ENCODE data around the gene HOXA4.

HOXA4 gene

DNA sequence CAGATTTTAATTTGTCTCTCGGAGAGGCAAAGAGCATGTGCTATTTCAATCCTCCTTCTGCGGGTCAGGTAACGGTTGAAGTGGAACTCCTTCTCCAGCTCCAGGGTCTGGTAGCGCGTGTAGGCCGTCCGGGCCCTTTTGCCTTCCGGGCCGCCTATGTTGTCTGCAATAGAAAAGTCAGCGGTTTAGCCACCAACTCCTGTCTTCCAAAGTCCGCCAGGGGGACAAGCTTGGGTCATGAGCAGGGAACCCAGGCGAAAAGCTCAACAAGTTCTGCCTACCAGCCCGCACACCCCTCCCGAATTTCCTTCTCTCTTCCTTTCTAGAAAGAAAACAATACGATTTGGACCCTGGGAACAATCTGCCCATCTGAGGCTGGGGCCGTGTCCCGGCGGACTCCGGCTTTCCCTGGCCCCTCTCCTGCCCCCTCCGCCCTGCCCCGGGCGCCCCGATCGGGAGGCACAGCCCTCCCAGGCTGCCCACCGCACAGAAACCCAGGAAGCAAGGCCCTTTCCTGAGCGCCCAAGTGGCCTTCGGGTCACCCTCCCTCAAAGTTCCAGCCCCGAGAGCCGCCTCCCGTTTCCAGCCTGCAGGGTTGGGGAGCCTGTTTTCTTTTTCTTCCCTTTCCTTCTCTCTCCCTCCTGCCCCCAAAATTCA lies 11.5 kb upstream of the HOXA4 start:
- H2BK120ac ChIP-seq (ENCODE audit: low read depth, low read length): no peak overlapping the region
- no CpG with 5 or more reads among the region's 30 CpGs for WGBS, 2 donors (ENCODE audit: extremely low coverage in 2 of 2, insufficient read length in 2 of 2, insufficient replicate concordance in 1 of 2)
- no peak overlapping the region for H3K4me3 ChIP-seq (ENCODE audit: low read length in 2 of 2)
- H2BK5ac ChIP-seq (ENCODE audit: low read length): no peak overlapping the region
- no peak overlapping the region for H3K4ac ChIP-seq (ENCODE audit: low read length)
- H3K79me1 ChIP-seq (ENCODE audit: low read depth, low read length): no peaks in the 10 kb centered on the region
- H2BK15ac ChIP-seq (ENCODE audit: low read length): no peak overlapping the region
- DNase-seq (ENCODE audit: low spot score): no peak
- H2AK5ac ChIP-seq (ENCODE audit: low read depth, low read length): no peak overlapping the region
- H3K36me3 ChIP-seq (replicated peaks in 1 of 2; ENCODE audit: control insufficient read depth in 2 of 2, insufficient read depth in 2 of 2, low read length in 2 of 2): no peaks in the 10 kb centered on the region
- H3K4me1 ChIP-seq (ENCODE audit: control insufficient read depth in 2 of 2, insufficient read depth in 1 of 2, low read depth in 1 of 2, low read length in 2 of 2): no peaks in the 10 kb centered on the region
- no peak overlapping the region for H2BK12ac ChIP-seq (ENCODE audit: low read length)
- H3K4me2 ChIP-seq (ENCODE audit: insufficient read depth, low read length, poor library complexity, severe bottlenecking): no peak overlapping the region
- H4K91ac ChIP-seq (ENCODE audit: low read depth, low read length, poor library complexity): no peak overlapping the region
- peaks cover 56 to 100% (median 100%) of the 10 kb centered on the region in 3 experiments for H3K27me3 ChIP-seq (ENCODE audit: control insufficient read depth in 3 of 3, insufficient read depth in 3 of 3, low read depth in 1 of 3, low read length in 3 of 3)
- no peak overlapping the region for H3K14ac ChIP-seq (ENCODE audit: low read length)
- H4K8ac ChIP-seq (ENCODE audit: low read depth, low read length): no peak overlapping the region
- H3K18ac ChIP-seq (ENCODE audit: low read length): no peak overlapping the region
- no peak overlapping the region for H3K23ac ChIP-seq (ENCODE audit: low read depth, low read length, poor library complexity)
- H2AFZ ChIP-seq (ENCODE audit: low read length): peak overlapping the region; percentile 87
- no peak overlapping the region for H3K9ac ChIP-seq (ENCODE audit: low read depth, low read length, poor library complexity)
- peaks cover 3 to 12% of the 10 kb centered on the region in 2 donors for H3K9me3 ChIP-seq (replicated peaks in 1 of 2; ENCODE audit: control insufficient read depth in 2 of 2, insufficient read depth in 1 of 2, low read depth in 1 of 2, low read length in 2 of 2)
- H3K27ac ChIP-seq (replicated peaks; ENCODE audit: low read length): no peak overlapping the region

GRCh38 chr7:27141137-27141922 lies 10.8 kb upstream of the HOXA4 start:
- no peak overlapping the region for H2BK120ac ChIP-seq (ENCODE audit: low read depth, low read length)
- H4K91ac ChIP-seq (ENCODE audit: low read depth, low read length, poor library complexity): no peak overlapping the region
- no peaks in the 10 kb centered on the region for H3K4me1 ChIP-seq (ENCODE audit: control insufficient read depth in 2 of 2, insufficient read depth in 1 of 2, low read depth in 1 of 2, low read length in 2 of 2)
- WGBS, 2 donors (ENCODE audit: extremely low coverage in 2 of 2, insufficient read length in 2 of 2, insufficient replicate concordance in 1 of 2): no CpG with 5 or more reads among the region's 18 CpGs
- H3K27ac ChIP-seq (replicated peaks; ENCODE audit: low read length): no peak overlapping the region
- no peak overlapping the region for H2AK5ac ChIP-seq (ENCODE audit: low read depth, low read length)
- no peak overlapping the region for H3K18ac ChIP-seq (ENCODE audit: low read length)
- no peak overlapping the region for H3K4ac ChIP-seq (ENCODE audit: low read length)
- no peak overlapping the region for H2BK15ac ChIP-seq (ENCODE audit: low read length)
- H3K14ac ChIP-seq (ENCODE audit: low read length): no peak overlapping the region
- no peak overlapping the region for H3K4me3 ChIP-seq (ENCODE audit: low read length in 2 of 2)
- H2BK12ac ChIP-seq (ENCODE audit: low read length): no peak overlapping the region
- peak overlapping the region; percentile 87 for H2AFZ ChIP-seq (ENCODE audit: low read length)
- H3K27me3 ChIP-seq (ENCODE audit: control insufficient read depth in 3 of 3, insufficient read depth in 3 of 3, low read depth in 1 of 3, low read length in 3 of 3): peaks cover 53 to 100% (median 100%) of the 10 kb centered on the region in 3 experiments
- peaks cover 0 to 5% of the 10 kb centered on the region in 2 donors for H3K9me3 ChIP-seq (replicated peaks in 1 of 2; ENCODE audit: control insufficient read depth in 2 of 2, insufficient read depth in 1 of 2, low read depth in 1 of 2, low read length in 2 of 2)
- DNase-seq (ENCODE audit: low spot score): no peak
- no peaks in the 10 kb centered on the region for H3K36me3 ChIP-seq (replicated peaks in 1 of 2; ENCODE audit: control insufficient read depth in 2 of 2, insufficient read depth in 2 of 2, low read length in 2 of 2)
- no peak overlapping the region for H3K23ac ChIP-seq (ENCODE audit: low read depth, low read length, poor library complexity)
- no peaks in the 10 kb centered on the region for H3K79me1 ChIP-seq (ENCODE audit: low read depth, low read length)
- no peak overlapping the region for H4K8ac ChIP-seq (ENCODE audit: low read depth, low read length)
- H2BK5ac ChIP-seq (ENCODE audit: low read length): no peak overlapping the region
- H3K4me2 ChIP-seq (ENCODE audit: insufficient read depth, low read length, poor library complexity, severe bottlenecking): no peak overlapping the region
- H3K9ac ChIP-seq (ENCODE audit: low read depth, low read length, poor library complexity): no peak overlapping the region

DNA sequence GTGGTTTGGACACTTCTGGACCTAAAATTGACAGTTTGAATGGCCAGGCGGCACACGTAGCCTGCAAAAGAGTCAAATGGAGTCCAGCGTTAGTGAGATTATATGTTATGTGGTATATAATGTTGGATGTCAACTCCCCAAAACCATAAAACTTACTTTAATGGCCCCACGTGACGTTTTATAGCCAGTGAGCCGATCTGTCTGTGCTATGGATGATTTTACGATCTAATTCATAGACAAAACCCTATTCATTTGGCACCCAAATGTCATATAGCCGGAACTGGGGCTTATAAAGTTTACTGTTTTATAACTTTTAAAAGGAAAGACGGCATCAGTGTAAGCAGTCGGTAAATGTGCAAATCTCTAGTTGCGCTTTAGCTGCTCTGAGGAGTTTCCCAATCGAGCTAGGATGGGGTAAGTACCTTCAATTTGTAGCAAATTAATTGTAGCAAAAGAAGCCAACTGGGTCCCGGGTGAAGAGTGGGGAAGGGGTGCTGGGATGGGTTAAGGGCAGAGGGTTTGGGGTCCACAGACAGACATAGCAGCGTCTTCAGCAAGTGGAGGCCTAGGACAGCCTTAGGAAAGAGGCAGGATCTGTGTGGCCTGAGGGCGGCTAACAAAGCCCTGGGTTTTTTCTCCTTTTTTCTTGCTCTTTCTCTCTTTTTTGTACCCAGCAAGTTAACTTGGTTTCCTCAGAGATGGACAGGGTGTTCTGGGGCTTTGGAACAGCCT lies 9.7 kb upstream of the HOXA4 start:
- H3K36me3 ChIP-seq (replicated peaks in 1 of 2; ENCODE audit: control insufficient read depth in 2 of 2, insufficient read depth in 2 of 2, low read length in 2 of 2): no peaks in the 10 kb centered on the region
- H2BK5ac ChIP-seq (ENCODE audit: low read length): no peak overlapping the region
- DNase-seq (ENCODE audit: low spot score): no peak
- no peak overlapping the region for H2BK120ac ChIP-seq (ENCODE audit: low read depth, low read length)
- no peak overlapping the region for H3K4me3 ChIP-seq (ENCODE audit: low read length in 2 of 2)
- no peak overlapping the region for H3K9ac ChIP-seq (ENCODE audit: low read depth, low read length, poor library complexity)
- no peak overlapping the region for H3K27ac ChIP-seq (replicated peaks; ENCODE audit: low read length)
- no peak overlapping the region for H3K4ac ChIP-seq (ENCODE audit: low read length)
- no peak overlapping the region for H3K14ac ChIP-seq (ENCODE audit: low read length)
- no peak overlapping the region for H4K8ac ChIP-seq (ENCODE audit: low read depth, low read length)
- H4K91ac ChIP-seq (ENCODE audit: low read depth, low read length, poor library complexity): no peak overlapping the region
- no peak overlapping the region for H2AK5ac ChIP-seq (ENCODE audit: low read depth, low read length)
- no CpG with 5 or more reads among the region's 15 CpGs for WGBS, 2 donors (ENCODE audit: extremely low coverage in 2 of 2, insufficient read length in 2 of 2, insufficient replicate concordance in 1 of 2)
- H3K23ac ChIP-seq (ENCODE audit: low read depth, low read length, poor library complexity): no peak overlapping the region
- peaks cover 46 to 100% (median 100%) of the 10 kb centered on the region in 3 experiments for H3K27me3 ChIP-seq (ENCODE audit: control insufficient read depth in 3 of 3, insufficient read depth in 3 of 3, low read depth in 1 of 3, low read length in 3 of 3)
- H3K9me3 ChIP-seq (replicated peaks in 1 of 2; ENCODE audit: control insufficient read depth in 2 of 2, insufficient read depth in 1 of 2, low read depth in 1 of 2, low read length in 2 of 2): peaks cover 0 to 5% of the 10 kb centered on the region in 2 donors
- H3K4me1 ChIP-seq (ENCODE audit: control insufficient read depth in 2 of 2, insufficient read depth in 1 of 2, low read depth in 1 of 2, low read length in 2 of 2): no peaks in the 10 kb centered on the region
- no peak overlapping the region for H2BK12ac ChIP-seq (ENCODE audit: low read length)
- H3K4me2 ChIP-seq (ENCODE audit: insufficient read depth, low read length, poor library complexity, severe bottlenecking): no peak overlapping the region
- no peak overlapping the region for H2BK15ac ChIP-seq (ENCODE audit: low read length)
- H3K18ac ChIP-seq (ENCODE audit: low read length): no peak overlapping the region
- no peaks in the 10 kb centered on the region for H3K79me1 ChIP-seq (ENCODE audit: low read depth, low read length)
- H2AFZ ChIP-seq (ENCODE audit: low read length): peak overlapping the region; percentile 92

Measured in neuronal stem cell (in vitro differentiated cells).